Gastroesophageal sphincter (tissue), 3 donors: Measurements from ENCODE around the gene AGBL4.

Source experiments
- POLR2A ChIP-seq, 2 donors: fragments of 450-650 bp; IDR thresholded peaks; one replicate each; pipeline ENCODE4 v1.6.1; 2017; ENCODE audit warnings: antibody characterized with exemption in 2 of 2, mild to moderate bottlenecking in 2 of 2, moderate library complexity in 1 of 2
- POLR2AphosphoS5 ChIP-seq: sonication (generic); formaldehyde crosslinking; IDR thresholded peaks from one replicate; pipeline ENCODE4 v1.6.1; 2017; ENCODE audit warnings: antibody characterized with exemption
- TF ChIP-seq, protein P1 (sequence below), 4 experiments: fragments of 200-600 bp in 2 of 4; fragments of 450-650 bp in 2 of 4; sonication (generic) in 1 of 4; IDR thresholded peaks; one replicate each; pipeline ENCODE4 v1.5.1; 2017 to 2019; ENCODE audit warnings: antibody characterized with exemption in 4 of 4, mild to moderate bottlenecking in 2 of 4, moderate library complexity in 2 of 4

DNA sequence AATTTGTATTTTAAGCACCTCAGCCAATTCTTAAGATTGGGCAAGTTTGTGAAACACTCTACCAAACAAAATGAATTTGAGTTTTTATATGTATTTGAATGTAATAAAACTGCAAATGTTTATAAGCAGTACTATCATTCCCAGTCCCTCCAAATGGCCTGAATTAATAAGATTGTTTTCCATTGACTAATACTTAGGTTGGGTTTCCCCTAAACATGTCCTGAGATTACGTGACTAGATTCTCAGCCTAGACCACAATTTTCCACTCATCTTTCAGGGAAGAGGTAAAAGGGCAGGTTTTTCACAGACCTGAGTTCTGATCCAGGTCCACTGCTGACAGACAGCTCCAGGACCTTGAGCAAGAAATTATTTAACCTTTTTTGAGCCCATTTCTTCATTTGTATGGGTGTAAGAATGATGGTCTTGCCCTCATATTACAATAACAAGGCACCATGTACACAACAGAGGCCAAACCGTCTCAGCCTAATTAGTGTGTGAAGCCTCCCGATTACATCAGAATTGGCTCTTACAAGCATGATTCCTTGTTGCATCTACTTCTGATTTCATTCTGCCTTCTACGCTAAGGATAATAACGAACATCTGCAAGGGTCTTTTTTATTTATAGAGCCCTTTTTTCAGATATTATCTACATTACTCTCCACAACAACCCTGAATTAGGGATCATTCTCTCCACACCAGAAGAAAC is 1298.3 kb downstream of the AGBL4 start:
- TF ChIP-seq POLR2AphosphoS5 = no peak
- TF ChIP-seq, protein P1, sequence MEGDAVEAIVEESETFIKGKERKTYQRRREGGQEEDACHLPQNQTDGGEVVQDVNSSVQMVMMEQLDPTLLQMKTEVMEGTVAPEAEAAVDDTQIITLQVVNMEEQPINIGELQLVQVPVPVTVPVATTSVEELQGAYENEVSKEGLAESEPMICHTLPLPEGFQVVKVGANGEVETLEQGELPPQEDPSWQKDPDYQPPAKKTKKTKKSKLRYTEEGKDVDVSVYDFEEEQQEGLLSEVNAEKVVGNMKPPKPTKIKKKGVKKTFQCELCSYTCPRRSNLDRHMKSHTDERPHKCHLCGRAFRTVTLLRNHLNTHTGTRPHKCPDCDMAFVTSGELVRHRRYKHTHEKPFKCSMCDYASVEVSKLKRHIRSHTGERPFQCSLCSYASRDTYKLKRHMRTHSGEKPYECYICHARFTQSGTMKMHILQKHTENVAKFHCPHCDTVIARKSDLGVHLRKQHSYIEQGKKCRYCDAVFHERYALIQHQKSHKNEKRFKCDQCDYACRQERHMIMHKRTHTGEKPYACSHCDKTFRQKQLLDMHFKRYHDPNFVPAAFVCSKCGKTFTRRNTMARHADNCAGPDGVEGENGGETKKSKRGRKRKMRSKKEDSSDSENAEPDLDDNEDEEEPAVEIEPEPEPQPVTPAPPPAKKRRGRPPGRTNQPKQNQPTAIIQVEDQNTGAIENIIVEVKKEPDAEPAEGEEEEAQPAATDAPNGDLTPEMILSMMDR (IDR thresholded peaks at IDR 0.05) = no peak
- no peak for TF ChIP-seq POLR2A (IDR thresholded peaks at IDR 0.05)
